ENCODE data around the gene IRF2.

DNA sequence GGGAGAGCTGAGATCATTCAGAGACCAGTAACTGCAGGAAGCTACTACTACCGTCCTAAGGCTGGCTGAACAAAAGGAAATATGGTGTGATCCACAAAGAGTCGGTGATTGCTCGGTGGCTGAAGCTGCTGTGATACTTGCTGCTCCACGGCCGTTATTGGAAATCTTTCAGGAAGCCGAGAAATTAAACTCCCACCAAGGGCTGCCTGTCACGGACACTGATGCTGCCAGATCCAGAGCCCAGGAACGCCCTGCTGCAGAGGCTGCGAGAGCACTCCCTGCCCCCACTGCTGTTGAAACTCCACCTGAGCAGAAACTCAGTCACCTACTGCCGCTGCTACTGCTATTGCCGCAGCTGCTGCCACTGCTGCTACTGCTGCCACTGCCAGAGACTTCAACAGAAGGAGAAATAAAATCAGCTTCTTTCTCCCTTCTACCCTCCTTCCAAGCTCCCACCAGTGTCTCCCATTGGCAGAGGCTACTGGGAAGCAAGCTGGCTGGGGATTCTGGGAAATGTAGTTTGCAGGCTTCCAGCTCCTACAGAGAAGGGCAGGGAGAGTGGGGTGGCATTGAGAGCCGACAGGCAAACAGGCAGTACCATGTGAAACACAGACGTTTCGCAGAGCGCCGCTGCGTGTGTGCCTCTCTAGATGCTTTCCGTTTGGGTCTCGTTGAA is 130.7 kb downstream of the IRF2 start:
- TF ChIP-seq POLR2A (IDR thresholded peaks at IDR 0.05; ENCODE audit: low read length): no peak
- TF ChIP-seq EHMT2 (IDR thresholded peaks at IDR 0.05; ENCODE audit: low read depth): no peak
- TF ChIP-seq, protein P1, sequence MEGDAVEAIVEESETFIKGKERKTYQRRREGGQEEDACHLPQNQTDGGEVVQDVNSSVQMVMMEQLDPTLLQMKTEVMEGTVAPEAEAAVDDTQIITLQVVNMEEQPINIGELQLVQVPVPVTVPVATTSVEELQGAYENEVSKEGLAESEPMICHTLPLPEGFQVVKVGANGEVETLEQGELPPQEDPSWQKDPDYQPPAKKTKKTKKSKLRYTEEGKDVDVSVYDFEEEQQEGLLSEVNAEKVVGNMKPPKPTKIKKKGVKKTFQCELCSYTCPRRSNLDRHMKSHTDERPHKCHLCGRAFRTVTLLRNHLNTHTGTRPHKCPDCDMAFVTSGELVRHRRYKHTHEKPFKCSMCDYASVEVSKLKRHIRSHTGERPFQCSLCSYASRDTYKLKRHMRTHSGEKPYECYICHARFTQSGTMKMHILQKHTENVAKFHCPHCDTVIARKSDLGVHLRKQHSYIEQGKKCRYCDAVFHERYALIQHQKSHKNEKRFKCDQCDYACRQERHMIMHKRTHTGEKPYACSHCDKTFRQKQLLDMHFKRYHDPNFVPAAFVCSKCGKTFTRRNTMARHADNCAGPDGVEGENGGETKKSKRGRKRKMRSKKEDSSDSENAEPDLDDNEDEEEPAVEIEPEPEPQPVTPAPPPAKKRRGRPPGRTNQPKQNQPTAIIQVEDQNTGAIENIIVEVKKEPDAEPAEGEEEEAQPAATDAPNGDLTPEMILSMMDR (IDR thresholded peaks at IDR 0.05): no peak
- no peak for TF ChIP-seq REST (IDR thresholded peaks at IDR 0.05)
- TF ChIP-seq CEBPB (IDR thresholded peaks at IDR 0.05): no peak
- no peak for TF ChIP-seq SREBF2 (IDR thresholded peaks at IDR 0.05)
- TF ChIP-seq RAD21 (conservative IDR thresholded peaks at IDR 0.05 in 1 of 2, IDR thresholded peaks at IDR 0.05 in 1 of 2): no peak
- TF ChIP-seq USF2 (IDR thresholded peaks at IDR 0.05): no peak
- TF ChIP-seq EP300 (IDR thresholded peaks at IDR 0.05): no peak
- TF ChIP-seq, protein P2, sequence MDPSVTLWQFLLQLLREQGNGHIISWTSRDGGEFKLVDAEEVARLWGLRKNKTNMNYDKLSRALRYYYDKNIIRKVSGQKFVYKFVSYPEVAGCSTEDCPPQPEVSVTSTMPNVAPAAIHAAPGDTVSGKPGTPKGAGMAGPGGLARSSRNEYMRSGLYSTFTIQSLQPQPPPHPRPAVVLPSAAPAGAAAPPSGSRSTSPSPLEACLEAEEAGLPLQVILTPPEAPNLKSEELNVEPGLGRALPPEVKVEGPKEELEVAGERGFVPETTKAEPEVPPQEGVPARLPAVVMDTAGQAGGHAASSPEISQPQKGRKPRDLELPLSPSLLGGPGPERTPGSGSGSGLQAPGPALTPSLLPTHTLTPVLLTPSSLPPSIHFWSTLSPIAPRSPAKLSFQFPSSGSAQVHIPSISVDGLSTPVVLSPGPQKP (IDR thresholded peaks at IDR 0.05; ENCODE audit: low read depth, low read length): no peak
- no peak for TF ChIP-seq KDM1A (IDR thresholded peaks at IDR 0.05; ENCODE audit: low read depth)
- TF ChIP-seq BCL3 (IDR thresholded peaks at IDR 0.05): no peak
- no peak for TF ChIP-seq RNF2 (IDR thresholded peaks at IDR 0.05; ENCODE audit: borderline replicate concordance, low read depth)
- no peak for TF ChIP-seq HDAC2 (IDR thresholded peaks at IDR 0.05)
